H1 (cell line): ENCODE data around the gene U2SURP. TPM values are rescaled to one million over a fixed set of nuclear protein-coding genes. Genes with fewer than 3 reads are reported as not detected.

Experiments used
- EP300 ChIP-seq, 2 experiments: IDR thresholded peaks; 1 replicate in 1 of 2; 2 replicates in 1 of 2; pipeline ENCODE4 v1.6.1; 2011 to 2012; ENCODE audit warnings: low read depth in 2 of 2, low read length in 2 of 2, mild to moderate bottlenecking in 2 of 2, borderline replicate concordance in 1 of 2, inconsistent platforms in 1 of 2, moderate library complexity in 1 of 2
- GABPA ChIP-seq: IDR thresholded peaks from 2 replicates; pipeline ENCODE4 v1.6.1; 2011; ENCODE audit warnings: mild to moderate bottlenecking, low read length, moderate library complexity, borderline replicate concordance; ENCODE audit not compliant: insufficient read depth
- SIRT6 ChIP-seq: IDR thresholded peaks from one replicate; pipeline ENCODE4 v1.7.1; 2012; ENCODE audit warnings: low read length, inconsistent platforms
- SRF ChIP-seq: IDR thresholded peaks from 2 replicates; pipeline ENCODE4 v1.6.1; 2011; ENCODE audit warnings: mild to moderate bottlenecking, low read depth, low read length, moderate library complexity
- polyA plus RNA-seq, 7 experiments: library from polyadenylated mRNA; depleted of rRNA in 3 of 7; stranded (reverse) in 5 of 7; unstranded in 2 of 7; fragments of >200 nt in 5 of 7; fragments of 200-250 nt in 2 of 7; gene quantifications; 1 replicate in 5 of 7; 2 replicates in 1 of 7; 4 replicates in 1 of 7; pipeline versions ENCODE4 v1.2.1 to v1.2.3, GENCODE V29; 2011 to 2013; ENCODE audit warnings: missing spikeins in 2 of 7, mixed read lengths in 2 of 7
- total RNA-seq: library from RNA; stranded (reverse); fragmentation: NEBNext Ultra II Directional; extraction: Animal tissue kit (Norgen Biotek cat#: 25700); gene quantifications from 2 replicates; pipeline ENCODE4 v1.2.1, GENCODE V29; 2021

Gene U2SURP
- total and polyA plus RNA-seq, 2 of the 8 experiments (the other 6 are each of a cell fraction or from before 2014, with no cell fraction given) = 22.2 to 167 TPM

DNA sequence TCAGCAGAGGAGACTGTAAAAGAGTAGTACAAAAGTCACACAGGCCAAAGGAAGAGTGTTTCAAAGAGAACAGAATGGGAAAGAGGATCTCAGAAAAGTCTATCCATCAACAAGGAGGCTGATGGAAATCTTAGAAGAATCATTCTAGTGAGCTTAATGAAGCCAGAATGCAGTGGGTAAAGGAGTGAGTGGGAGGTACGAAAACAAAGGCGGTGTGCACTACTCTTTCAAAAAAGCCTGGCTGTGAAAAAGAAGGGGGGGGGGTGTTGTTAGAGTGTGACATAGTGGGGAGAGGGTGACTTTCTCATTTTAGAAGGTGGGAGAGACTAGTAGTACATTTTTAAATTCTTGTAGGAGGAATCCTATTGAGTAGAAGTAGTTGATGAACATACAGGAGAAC, 49.6 kb upstream of the U2SURP start (continued):
- TF ChIP-seq GABPA (no peak), SIRT6 (no peak), EP300 (IDR thresholded peaks at IDR 0.05; ENCODE audit: borderline replicate concordance in 1 of 2, low read depth in 2 of 2, low read length in 2 of 2) (no peak), SRF (no peak)
